CD4-positive, alpha-beta T cell treated with Interleukin-1 beta for 1 hour (primary cell): ENCODE results near the gene IFIT3.
A peak's percentile ranks its signal among the peaks of the same experiment; 100 is the strongest.
"Not testable (repeated sequence)": the region's sequence is repeated elsewhere in the genome, so short reads cannot be mapped to it uniquely, and the experiment has no call there.

Experiments
- DNase-seq, 2 donors: peaks; one replicate each; pipeline ENCODE4 v3.0.0-alpha.2; 2020 to 2022

IFIT3 gene

DNA sequence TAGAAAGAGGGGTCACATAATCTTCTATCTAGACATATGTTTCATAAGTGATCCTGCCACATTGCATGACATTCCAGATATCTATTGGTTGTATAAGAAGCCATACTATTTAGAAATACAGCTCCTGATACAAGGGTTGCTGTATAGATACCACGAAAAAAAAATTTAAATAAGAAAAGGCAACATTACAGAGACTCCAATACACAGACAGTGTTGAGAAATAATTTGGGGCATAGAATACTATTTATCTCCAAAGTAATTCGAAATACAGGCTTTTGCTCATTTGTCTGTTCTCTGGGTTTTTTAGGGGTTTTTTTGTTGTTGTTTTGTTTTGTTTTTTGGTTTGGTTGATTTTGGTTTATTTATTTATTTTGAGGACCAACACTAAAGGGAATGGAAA is 23.4 kb upstream of the IFIT3 start:
- no peak for DNase-seq

DNA sequence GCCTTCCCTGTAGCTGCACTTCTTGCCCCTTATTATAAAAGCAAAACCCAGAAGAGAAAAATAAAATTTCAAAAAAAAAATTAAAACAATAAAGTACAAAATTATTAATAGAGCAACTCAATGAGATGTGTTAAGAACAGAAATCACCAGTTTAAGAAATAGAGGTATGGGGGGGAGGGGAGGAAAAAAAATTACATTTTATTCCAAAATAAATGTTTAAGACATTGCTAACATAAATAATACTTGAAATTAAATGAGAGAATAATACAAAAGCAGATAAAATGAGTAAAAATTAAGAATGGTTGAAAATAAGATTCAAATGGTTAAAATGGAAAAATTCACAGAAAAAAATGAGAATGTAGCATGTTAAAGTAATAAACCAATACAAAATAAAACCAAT is 22.9 kb upstream of the IFIT3 start:
- DNase-seq, result no peak

DNA sequence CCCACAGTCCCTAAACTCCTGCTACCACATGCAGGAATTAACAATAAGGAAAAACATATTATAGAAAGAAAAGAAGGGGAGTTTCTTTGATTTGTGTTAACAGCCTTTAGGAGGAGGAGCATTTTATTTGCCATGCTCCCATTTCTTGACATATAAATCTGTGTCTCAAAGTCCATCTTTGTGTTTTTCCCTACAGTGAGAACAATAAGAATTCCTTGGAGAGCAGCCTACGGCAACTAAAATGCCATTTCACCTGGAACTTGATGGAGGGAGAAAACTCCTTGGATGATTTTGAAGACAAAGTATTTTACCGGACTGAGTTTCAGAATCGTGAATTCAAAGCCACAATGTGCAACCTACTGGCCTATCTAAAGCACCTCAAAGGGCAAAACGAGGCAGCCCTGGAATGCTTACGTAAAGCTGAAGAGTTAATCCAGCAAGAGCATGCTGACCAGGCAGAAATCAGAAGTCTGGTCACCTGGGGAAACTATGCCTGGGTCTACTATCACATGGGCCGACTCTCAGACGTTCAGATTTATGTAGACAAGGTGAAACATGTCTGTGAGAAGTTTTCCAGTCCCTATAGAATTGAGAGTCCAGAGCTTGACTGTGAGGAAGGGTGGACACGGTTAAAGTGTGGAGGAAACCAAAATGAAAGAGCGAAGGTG is 21.9 kb upstream of the IFIT3 start:
- DNase-seq, result no peak

DNA sequence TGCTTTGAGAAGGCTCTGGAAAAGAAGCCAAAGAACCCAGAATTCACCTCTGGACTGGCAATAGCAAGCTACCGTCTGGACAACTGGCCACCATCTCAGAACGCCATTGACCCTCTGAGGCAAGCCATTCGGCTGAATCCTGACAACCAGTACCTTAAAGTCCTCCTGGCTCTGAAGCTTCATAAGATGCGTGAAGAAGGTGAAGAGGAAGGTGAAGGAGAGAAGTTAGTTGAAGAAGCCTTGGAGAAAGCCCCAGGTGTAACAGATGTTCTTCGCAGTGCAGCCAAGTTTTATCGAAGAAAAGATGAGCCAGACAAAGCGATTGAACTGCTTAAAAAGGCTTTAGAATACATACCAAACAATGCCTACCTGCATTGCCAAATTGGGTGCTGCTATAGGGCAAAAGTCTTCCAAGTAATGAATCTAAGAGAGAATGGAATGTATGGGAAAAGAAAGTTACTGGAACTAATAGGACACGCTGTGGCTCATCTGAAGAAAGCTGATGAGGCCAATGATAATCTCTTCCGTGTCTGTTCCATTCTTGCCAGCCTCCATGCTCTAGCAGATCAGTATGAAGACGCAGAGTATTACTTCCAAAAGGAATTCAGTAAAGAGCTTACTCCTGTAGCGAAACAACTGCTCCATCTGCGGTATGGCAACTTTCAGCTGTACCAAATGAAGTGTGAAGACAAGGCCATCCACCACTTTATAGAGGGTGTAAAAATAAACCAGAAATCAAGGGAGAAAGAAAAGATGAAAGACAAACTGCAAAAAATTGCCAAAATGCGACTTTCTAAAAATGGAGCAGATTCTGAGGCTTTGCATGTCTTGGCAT is 21.1 kb upstream of the IFIT3 start:
- DNase-seq, result no peak

DNA sequence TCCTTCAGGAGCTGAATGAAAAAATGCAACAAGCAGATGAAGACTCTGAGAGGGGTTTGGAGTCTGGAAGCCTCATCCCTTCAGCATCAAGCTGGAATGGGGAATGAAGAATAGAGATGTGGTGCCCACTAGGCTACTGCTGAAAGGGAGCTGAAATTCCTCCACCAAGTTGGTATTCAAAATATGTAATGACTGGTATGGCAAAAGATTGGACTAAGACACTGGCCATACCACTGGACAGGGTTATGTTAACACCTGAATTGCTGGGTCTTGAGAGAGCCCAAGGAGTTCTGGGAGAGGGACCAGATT is 20.6 kb upstream of the IFIT3 start:
- DNase-seq, result no peak

DNA sequence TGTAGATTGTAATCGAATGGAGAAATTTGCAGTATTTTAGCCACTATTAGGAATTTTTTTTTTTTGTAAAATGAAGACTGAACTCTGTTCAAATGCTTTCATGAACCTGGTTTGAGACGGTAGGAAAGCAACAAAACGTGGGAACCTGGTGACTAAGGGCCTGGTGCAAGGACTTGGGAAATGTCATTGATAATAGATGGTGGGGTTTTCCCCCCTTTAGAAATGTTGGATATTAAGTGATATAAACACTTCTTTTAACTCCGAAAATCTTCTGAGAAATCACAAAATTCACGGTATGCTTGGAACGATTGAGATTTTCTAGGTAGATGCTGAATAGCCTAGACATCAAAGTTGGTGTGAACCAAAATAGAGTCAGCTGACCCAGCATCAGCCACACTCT is 19.5 kb upstream of the IFIT3 start:
- no peak for DNase-seq

DNA sequence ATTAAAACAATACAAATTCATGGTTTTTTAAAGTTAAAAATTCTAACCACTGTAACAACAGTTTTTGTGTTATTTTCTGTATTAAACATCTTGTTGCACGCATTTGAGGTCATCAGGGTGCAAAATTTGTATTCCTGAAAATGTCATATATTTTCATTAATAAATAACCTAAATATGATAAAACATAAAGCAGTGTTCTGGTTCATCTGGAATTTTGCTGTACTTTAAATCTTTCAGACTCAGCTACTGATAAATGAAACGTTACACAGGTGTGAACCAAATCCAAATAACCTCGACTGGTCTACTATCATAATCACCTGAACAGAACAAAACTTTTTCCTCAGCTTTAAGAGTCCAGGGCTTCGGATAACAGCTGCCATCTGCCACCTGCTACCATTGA is 19.1 kb upstream of the IFIT3 start:
- no peak for DNase-seq

DNA sequence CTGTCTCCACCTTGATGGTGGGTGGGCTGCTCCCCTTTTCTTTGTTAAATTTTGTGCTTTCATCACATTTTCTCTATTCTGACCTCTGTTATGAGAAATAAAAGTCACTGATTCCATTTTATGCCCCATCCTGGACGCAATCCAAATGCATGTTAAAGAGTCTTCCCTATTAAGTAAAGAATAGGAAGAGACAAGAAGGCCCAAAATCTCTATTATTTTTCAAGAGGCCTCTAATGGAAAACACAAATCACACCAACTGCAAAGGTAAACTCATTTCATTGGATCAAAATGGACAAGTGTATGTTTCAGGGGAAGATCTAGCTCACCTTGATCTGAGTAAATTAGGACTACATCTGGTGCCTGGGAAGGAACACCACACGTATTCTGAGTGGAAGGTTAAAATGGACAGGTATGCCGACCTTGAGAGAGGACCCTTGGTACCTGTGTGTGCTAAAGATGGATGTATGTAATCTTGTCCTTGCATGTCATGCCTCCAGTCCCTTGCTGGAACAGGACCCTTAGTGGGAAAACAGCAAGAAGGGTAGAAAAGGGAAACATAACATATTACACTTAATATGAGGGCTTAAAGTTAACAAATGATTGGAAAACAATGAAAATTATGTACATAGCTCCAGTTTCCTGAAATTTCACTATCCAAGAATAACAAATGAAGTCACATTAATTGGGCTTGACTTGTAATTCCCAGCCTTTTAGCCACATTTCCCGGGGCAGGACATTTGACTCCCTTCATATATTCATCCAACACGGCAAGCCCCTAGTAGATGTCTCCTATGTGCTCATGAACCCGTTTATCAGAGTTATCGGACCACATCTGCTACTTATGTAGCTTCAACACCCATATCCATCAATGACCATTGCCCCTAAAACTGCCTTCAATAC is 18.4 kb upstream of the IFIT3 start:
- DNase-seq, result no peak

DNA sequence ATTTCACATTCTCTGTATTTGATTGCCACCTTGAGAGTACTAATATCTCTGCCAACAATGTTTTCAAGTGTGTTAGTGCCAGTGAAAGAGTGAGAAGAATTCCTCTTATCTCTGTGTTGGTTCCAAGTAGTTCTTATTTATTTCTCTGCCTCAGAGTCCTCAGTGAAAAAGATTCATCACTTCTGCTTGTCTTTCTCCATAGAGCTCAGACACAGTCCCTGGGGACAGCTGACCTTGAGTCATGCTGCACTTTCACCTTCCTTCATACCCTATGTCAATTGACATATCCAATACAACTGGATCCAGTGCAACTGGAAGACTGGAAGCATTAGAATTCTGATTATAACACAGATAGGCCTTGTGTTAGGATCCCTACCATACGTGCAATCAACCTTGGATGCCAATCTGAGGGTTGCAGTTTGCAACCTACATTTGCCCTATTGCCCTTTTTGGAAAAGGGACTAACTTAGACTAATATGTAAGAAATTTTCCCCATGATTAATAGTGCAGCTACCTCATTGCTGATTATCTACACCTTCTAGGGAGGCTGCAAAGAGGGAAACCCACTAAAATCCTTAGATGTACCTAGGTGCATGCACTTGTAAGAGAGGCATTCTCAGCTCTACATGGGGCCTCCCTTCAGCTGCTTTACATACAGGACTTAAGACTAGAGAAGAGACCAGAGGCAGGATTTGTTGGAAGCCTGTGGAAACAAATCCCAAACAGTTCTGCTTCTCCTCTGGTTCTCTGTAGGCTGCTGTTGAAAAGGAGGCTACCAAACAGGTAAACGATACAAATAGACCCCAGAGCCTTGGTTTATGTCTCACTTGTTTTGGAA is 17.5 kb upstream of the IFIT3 start:
- no peak for DNase-seq

DNA sequence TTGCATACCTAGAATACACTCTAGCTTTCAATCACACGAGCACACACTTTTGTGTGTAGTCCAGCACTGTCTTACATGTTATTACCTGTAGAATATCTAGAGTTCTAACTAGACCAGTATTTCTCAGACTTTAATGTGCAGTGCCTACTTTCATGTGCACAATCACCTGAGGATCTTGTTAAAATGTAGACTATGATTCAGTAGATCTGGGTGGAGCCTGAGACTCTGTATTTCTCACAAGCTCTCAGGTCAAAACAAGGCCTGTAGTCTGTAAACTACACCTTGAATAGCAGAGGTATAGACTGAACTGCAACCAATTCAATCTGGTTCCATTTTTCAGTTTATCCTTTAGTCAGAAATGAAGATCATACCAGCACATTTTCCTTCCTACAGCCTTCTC is 14.8 kb upstream of the IFIT3 start:
- DNase-seq, result no peak

DNA sequence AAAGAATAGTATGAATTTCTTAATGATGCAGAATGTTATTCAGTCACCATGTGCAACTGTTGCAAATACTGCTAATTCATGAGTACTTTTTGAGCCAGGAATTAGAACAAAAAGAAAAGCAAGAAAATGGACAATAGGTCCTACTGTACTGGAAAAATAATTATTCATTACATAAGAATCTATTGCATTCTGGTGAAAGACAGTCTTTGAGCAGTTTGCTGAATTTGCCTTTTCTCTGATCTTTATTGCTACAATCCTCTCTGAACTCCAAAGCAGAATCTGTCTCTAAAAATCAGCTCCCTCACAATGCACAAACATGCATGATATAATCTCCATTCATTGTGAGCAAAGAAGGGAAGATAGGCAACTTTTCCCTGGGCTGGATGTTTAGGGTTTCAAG is 13.1 kb upstream of the IFIT3 start:
- no peak for DNase-seq

DNA sequence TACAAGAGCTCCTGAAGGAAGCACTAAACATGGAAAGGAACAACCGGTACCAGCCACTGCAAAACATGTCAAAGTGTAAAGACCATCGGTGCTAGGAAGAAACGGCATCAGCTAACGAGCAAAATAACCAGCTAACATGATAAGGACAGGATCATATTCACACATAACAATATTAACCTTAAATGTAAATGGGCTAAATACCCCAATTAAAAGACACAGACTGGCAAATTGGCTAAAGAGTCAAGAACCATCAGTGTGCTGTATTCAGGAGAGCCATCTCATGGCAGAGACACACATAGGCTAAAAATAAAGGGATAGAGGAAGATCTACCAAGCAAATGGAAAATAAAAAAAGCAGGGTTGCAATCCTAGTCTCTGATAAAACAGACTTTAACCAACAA is 9.8 kb upstream of the IFIT3 start:
- not testable (repeated sequence) for DNase-seq

DNA sequence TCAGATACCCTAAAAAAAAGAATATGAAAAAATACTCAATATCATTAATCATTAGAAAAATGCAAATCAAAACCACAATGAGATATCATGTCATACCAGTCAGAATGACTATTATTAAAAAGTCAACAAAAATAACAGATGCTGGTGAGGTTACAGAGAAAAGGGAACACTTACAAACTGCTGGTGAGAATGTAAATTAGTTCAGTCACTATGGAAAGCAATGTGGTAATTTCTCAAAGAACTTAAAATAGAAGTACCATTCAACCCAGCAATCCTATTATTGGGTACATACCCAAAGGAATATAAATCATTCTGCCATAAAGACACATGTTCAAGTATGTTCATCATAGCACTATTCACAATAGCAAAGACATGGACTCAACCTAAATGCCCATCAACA is 2.7 kb upstream of the IFIT3 start:
- DNase-seq, result not testable (repeated sequence)

DNA sequence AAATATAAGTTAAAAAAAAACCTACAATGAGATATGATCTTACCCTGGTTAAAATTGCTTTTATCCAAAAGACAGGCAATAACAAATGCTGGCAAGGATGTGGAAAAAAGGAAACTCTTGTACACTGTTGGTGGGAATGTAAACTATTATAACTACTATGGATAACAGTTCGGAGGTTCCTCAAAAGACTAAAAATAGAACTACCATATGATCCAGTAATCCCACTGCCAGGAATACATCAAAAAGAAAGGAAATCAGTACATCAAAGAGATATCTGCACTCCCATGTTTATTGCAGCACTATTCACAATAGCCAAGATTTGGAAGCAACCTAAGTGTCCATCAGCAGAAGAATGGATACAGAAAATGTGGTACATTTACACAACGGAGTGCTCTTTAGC is 1.9 kb upstream of the IFIT3 start:
- DNase-seq, result not testable (repeated sequence)

DNA sequence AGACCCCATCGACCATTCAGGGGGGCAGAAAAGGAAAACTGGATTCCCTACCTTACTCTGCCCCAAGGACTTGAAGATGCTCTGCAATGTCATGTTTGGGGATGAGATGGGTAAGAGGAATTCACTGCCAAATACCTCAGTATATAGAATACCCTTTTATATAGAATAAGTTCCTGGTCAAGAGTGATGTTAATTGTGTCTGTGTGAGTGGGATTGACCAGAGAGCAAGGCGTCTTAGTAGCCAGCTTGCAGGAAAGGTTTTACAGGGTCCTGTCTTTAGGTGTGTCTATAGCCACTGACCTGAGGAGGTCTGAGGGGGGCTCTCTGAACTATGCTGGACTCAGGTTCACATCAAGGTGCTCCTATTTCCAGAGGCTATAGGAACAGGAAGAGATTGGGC is 1.4 kb downstream of the IFIT3 start:
- DNase-seq, result no peak

DNA sequence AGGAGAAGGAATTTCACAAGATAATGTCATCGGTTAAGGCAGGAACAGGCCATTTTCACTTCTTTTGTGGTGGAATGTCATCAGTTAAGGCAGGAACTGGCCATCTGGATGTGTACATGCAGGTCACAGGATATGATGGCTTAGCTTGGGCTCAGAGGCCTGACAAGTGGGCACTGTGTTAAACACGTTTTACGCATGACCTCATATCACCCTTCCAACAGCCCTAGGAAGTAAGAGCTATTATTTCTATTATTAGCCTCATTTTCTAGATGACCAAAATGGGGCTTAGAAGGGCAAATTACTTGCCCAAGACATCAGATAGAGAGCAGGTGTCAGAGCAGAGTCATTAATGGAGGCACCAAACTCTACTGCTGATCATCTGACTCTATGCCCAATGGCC is 2.2 kb downstream of the IFIT3 start:
- not testable (repeated sequence) for DNase-seq

DNA sequence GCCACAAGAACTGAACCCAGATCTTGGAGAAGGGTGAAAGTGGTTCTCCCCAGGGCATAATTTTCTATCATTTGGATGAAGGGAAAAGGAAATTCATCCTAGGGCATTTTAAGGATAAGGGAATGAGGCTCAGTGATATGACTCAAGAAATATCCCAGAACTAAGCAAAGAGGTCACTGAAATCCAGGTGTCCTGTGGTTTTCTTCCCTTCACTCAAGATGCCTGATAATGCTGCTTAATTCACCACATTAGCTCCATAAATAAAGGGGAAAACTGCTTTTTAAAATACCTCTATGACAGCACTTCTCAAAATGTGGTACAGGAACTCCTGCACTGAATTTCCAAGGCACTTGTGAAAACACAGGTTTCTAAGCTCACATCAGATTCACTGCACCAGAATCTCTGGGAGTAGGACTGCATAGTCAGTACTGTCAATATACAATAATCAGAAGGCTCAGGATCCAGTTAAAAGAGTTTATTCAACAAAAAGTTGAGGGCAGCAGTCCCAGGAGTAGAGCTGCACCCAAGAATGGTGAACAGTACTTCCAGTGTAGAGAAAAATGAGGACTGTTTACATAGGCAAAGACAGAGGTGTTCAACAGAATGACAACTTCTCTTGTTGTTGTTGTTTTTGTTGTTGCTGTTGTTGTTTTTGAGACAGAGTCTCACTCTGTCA is 2.9 kb downstream of the IFIT3 start:
- no peak for DNase-seq

DNA sequence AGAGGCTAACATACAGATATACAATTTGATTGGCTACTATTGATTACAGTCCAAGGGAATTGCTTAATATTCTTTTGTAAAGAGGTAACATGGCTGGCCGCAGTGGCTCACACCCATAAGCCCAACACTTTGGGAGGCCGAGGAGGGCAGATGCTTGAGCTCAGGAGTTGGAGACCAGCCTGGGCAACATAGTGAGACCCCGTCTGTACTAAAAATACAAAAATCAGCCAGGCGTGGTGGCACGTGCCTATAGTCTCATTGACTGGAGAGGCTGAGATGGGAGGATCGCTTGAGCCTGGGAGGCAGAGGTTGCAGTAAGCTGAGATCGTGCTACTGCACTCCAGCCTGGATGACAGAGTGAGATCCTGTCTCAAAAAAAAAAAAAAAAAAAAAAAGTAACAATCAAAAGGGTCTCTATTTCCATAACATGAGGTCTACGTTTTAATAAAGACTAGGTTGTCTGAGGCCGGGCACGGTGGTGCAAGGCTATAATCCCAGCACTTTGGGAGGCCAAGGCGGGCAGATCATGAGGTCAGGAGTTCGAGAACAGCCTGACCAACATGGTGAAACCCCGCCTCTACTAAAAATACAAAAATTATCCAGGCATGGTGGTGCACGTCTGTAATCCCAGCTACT is 3.8 kb downstream of the IFIT3 start:
- DNase-seq, result not testable (repeated sequence)

DNA sequence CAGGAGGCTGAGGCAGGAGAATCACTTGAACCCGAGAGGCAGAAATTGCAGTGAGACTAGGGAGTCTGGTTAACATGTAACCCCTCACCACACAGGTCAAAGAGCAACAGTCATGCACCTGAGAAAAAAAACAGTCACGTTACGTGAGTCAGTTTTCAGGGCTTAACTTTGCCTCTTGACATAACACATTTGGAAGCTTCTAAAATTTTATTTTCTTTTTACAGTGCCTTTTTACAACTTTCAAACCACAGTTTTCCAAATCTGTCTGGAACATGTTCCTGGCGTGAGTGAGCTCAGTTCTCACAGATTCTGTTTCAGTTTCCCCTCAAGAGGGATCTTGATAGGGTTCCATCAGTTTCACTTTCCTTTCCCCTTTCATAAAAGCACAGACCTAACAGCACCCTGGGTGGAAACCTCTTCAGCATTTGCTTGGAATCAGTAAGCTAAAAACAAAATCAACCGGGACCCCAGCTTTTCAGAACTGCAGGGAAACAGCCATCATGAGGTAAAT is 4.4 kb downstream of the IFIT3 start:
- peak; percentile 10 to 61 for DNase-seq

DNA sequence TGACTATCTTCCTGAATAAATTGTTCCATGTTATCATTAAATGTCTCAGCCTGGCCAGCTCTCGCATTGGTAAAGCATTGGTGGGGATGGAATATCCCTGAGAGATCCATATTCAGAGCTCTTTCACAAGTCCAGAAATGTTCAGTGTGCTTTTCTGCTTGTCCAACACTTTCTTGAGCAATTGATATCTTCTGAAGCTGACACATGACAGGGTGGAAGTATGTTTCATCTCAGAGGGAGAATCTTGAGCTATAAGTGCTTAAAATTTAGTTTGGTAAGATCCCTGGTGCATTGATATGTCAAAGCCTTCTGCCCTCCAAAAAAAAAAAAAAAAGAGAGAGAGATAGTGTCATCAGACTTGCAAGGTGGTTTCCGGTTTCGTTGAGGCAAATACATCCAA is 7.4 kb downstream of the IFIT3 start:
- no peak for DNase-seq

DNA sequence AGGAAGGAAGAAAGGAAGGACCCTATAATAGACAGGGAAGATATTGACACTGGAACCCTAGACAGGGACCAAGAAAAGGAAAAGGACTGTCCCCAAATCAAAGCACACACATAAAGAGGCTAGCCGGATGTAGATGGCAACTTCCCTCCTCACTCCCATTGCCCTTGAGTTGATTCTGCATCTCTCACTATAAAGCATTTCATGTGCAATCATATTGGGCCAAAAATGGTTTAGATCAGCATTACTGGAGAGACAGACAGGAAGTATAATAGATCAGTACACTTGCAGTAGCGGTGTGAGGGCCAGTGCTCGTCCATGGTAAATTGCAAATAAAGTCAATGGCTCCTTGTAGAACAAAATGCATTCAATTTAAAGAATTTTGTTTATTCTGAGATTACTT is 8.4 kb downstream of the IFIT3 start:
- no peak for DNase-seq

DNA sequence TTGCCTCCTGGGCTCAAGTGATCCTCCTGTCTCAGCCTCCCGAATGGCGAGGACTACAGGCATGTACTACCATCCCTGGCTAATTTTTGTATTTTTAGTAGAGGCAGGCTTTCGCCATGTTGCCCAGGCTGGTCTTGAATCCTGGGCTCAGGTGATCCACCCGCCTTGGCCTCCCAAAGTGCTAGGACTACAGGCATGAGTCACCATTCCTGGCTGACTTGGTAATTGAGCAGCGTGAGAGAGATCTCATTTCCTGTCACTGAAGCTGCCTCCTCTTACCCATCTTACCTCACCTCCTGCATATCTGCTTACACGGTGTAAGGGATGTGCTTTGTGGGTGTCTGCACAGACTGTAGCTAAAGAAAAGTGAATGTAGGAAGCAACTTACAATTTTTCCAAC is 9.7 kb downstream of the IFIT3 start:
- DNase-seq, result peak in 1 of 2 donors; percentile 30
